ENCODE results near the gene COX19.

Gene COX19

GRCh38 chr7:1017586-1018333 lies 42.4 kb upstream of the COX19 start:
- Histone ChIP-seq H3K4me1 (ENCODE audit: control insufficient read depth, insufficient read depth, low read length) (no peaks in the 10 kb centered on the region), H3K27me3 (ENCODE audit: control insufficient read depth, insufficient read depth, low read length) (no peaks in the 10 kb centered on the region), H3K36me3 (ENCODE audit: control insufficient read depth, insufficient read depth, low read length) (peaks cover 19% of the 10 kb centered on the region), H3K9me3 (ENCODE audit: control insufficient read depth, insufficient read depth, low read length) (no peaks in the 10 kb centered on the region), H3K4me3 (ENCODE audit: low read depth, low read length) (no peak overlapping the region), H3K9ac (ENCODE audit: low read depth, low read length) (no peak overlapping the region)

GRCh38 chr7:1016577-1017531 lies 41.5 kb upstream of the COX19 start:
- H3K9me3 ChIP-seq (ENCODE audit: control insufficient read depth, insufficient read depth, low read length): no peaks in the 10 kb centered on the region
- no peak overlapping the region for H3K4me3 ChIP-seq (ENCODE audit: low read depth, low read length)
- H3K36me3 ChIP-seq (ENCODE audit: control insufficient read depth, insufficient read depth, low read length): peaks cover 20% of the 10 kb centered on the region
- no peaks in the 10 kb centered on the region for H3K4me1 ChIP-seq (ENCODE audit: control insufficient read depth, insufficient read depth, low read length)
- H3K9ac ChIP-seq (ENCODE audit: low read depth, low read length): no peak overlapping the region
- H3K27me3 ChIP-seq (ENCODE audit: control insufficient read depth, insufficient read depth, low read length): no peaks in the 10 kb centered on the region

GRCh38 chr7:1015196-1016121 lies 40.1 kb upstream of the COX19 start:
- no peak overlapping the region for H3K9ac ChIP-seq (ENCODE audit: low read depth, low read length)
- H3K4me1 ChIP-seq (ENCODE audit: control insufficient read depth, insufficient read depth, low read length): no peaks in the 10 kb centered on the region
- H3K9me3 ChIP-seq (ENCODE audit: control insufficient read depth, insufficient read depth, low read length): no peaks in the 10 kb centered on the region
- H3K27me3 ChIP-seq (ENCODE audit: control insufficient read depth, insufficient read depth, low read length): no peaks in the 10 kb centered on the region
- no peak overlapping the region for H3K4me3 ChIP-seq (ENCODE audit: low read depth, low read length)
- H3K36me3 ChIP-seq (ENCODE audit: control insufficient read depth, insufficient read depth, low read length): peaks cover 14% of the 10 kb centered on the region

GRCh38 chr7:1014681-1015080 lies 39.3 kb upstream of the COX19 start:
- Histone ChIP-seq H3K9me3 (ENCODE audit: control insufficient read depth, insufficient read depth, low read length) (no peaks in the 10 kb centered on the region), H3K27me3 (ENCODE audit: control insufficient read depth, insufficient read depth, low read length) (no peaks in the 10 kb centered on the region), H3K4me3 (ENCODE audit: low read depth, low read length) (no peak overlapping the region), H3K9ac (ENCODE audit: low read depth, low read length) (no peak overlapping the region), H3K36me3 (ENCODE audit: control insufficient read depth, insufficient read depth, low read length) (peaks cover 16% of the 10 kb centered on the region), H3K4me1 (ENCODE audit: control insufficient read depth, insufficient read depth, low read length) (no peaks in the 10 kb centered on the region)

- Histone ChIP-seq H3K9ac (ENCODE audit: low read depth, low read length) (no peak overlapping the region), H3K27me3 (ENCODE audit: control insufficient read depth, insufficient read depth, low read length) (no peaks in the 10 kb centered on the region), H3K9me3 (ENCODE audit: control insufficient read depth, insufficient read depth, low read length) (no peaks in the 10 kb centered on the region), H3K4me1 (ENCODE audit: control insufficient read depth, insufficient read depth, low read length) (no peaks in the 10 kb centered on the region), H3K4me3 (ENCODE audit: low read depth, low read length) (no peak overlapping the region), H3K36me3 (ENCODE audit: control insufficient read depth, insufficient read depth, low read length) (peaks cover 25% of the 10 kb centered on the region)
These were observed 38.2 kb upstream of the COX19 start for GRCh38 chr7:1013581-1013980.

- H3K4me1 ChIP-seq (ENCODE audit: control insufficient read depth, insufficient read depth, low read length): no peaks in the 10 kb centered on the region
- H3K36me3 ChIP-seq (ENCODE audit: control insufficient read depth, insufficient read depth, low read length): peaks cover 28% of the 10 kb centered on the region
- no peak overlapping the region for H3K9ac ChIP-seq (ENCODE audit: low read depth, low read length)
- H3K9me3 ChIP-seq (ENCODE audit: control insufficient read depth, insufficient read depth, low read length): no peaks in the 10 kb centered on the region
- no peak overlapping the region for H3K4me3 ChIP-seq (ENCODE audit: low read depth, low read length)
- no peaks in the 10 kb centered on the region for H3K27me3 ChIP-seq (ENCODE audit: control insufficient read depth, insufficient read depth, low read length)
These were observed 37.4 kb upstream of the COX19 start for GRCh38 chr7:1012716-1013095.

- Histone ChIP-seq H3K4me1 (ENCODE audit: control insufficient read depth, insufficient read depth, low read length) (no peaks in the 10 kb centered on the region), H3K9me3 (ENCODE audit: control insufficient read depth, insufficient read depth, low read length) (no peaks in the 10 kb centered on the region), H3K27me3 (ENCODE audit: control insufficient read depth, insufficient read depth, low read length) (no peaks in the 10 kb centered on the region), H3K9ac (ENCODE audit: low read depth, low read length) (no peak overlapping the region), H3K36me3 (ENCODE audit: control insufficient read depth, insufficient read depth, low read length) (peaks cover 28% of the 10 kb centered on the region), H3K4me3 (ENCODE audit: low read depth, low read length) (no peak overlapping the region)
These were observed 36.8 kb upstream of the COX19 start for GRCh38 chr7:1012004-1012715.

- no peaks in the 10 kb centered on the region for H3K9me3 ChIP-seq (ENCODE audit: control insufficient read depth, insufficient read depth, low read length)
- H3K4me1 ChIP-seq (ENCODE audit: control insufficient read depth, insufficient read depth, low read length): no peaks in the 10 kb centered on the region
- H3K27me3 ChIP-seq (ENCODE audit: control insufficient read depth, insufficient read depth, low read length): no peaks in the 10 kb centered on the region
- H3K9ac ChIP-seq (ENCODE audit: low read depth, low read length): no peak overlapping the region
- H3K4me3 ChIP-seq (ENCODE audit: low read depth, low read length): no peak overlapping the region
- peaks cover 28% of the 10 kb centered on the region for H3K36me3 ChIP-seq (ENCODE audit: control insufficient read depth, insufficient read depth, low read length)
These were observed 36.1 kb upstream of the COX19 start for GRCh38 chr7:1011297-1012003.

GRCh38 chr7:1010226-1010625 lies 34.9 kb upstream of the COX19 start:
- H3K9ac ChIP-seq (ENCODE audit: low read depth, low read length): no peak overlapping the region
- H3K4me1 ChIP-seq (ENCODE audit: control insufficient read depth, insufficient read depth, low read length): no peaks in the 10 kb centered on the region
- no peaks in the 10 kb centered on the region for H3K9me3 ChIP-seq (ENCODE audit: control insufficient read depth, insufficient read depth, low read length)
- H3K27me3 ChIP-seq (ENCODE audit: control insufficient read depth, insufficient read depth, low read length): no peaks in the 10 kb centered on the region
- H3K36me3 ChIP-seq (ENCODE audit: control insufficient read depth, insufficient read depth, low read length): peaks cover 28% of the 10 kb centered on the region
- no peak overlapping the region for H3K4me3 ChIP-seq (ENCODE audit: low read depth, low read length)

GRCh38 chr7:1009747-1010146 lies 34.4 kb upstream of the COX19 start:
- Histone ChIP-seq H3K9me3 (ENCODE audit: control insufficient read depth, insufficient read depth, low read length) (no peaks in the 10 kb centered on the region), H3K9ac (ENCODE audit: low read depth, low read length) (no peak overlapping the region), H3K4me1 (ENCODE audit: control insufficient read depth, insufficient read depth, low read length) (no peaks in the 10 kb centered on the region), H3K27me3 (ENCODE audit: control insufficient read depth, insufficient read depth, low read length) (no peaks in the 10 kb centered on the region), H3K36me3 (ENCODE audit: control insufficient read depth, insufficient read depth, low read length) (peaks cover 25% of the 10 kb centered on the region), H3K4me3 (ENCODE audit: low read depth, low read length) (no peak overlapping the region)
